Dermis microvascular lymphatic vessel endothelial cell (primary cell): ENCODE data around the gene PDIA4. TPM values are rescaled to one million over a fixed set of nuclear protein-coding genes. Genes with fewer than 3 reads are reported as not detected.
A peak's percentile ranks its signal among the peaks of the same experiment; 100 is the strongest.

Source experiments
- DNase-seq, 2 donors: peaks; one replicate each; pipeline versions ENCODE4 v3.0.0 to v3.0.0-alpha.2; 2010; ENCODE audit warnings: low read depth in 2 of 2
- total RNA-seq: library from RNA; depleted of rRNA; stranded (reverse); fragments of >200 nt; gene quantifications from 2 replicates; pipeline ENCODE4 v1.2.1, GENCODE V29; 2014

The PDIA4 gene
- total RNA-seq, 1 donor from 2014 or later = 239 TPM

GRCh38 chr7:148972375-148972774 is 55.9 kb downstream of the PDIA4 start:
- no peak for DNase-seq

- no peak for DNase-seq
Measured at GRCh38 chr7:148967602-148968001, 60.7 kb downstream of the PDIA4 start.

- DNase-seq = no peak
Measured at GRCh38 chr7:148967032-148967372, 61.3 kb downstream of the PDIA4 start.

GRCh38 chr7:148964483-148965267 is 63.6 kb downstream of the PDIA4 start:
- no peak for DNase-seq

GRCh38 chr7:148963583-148964482 is 64.5 kb downstream of the PDIA4 start:
- DNase-seq = peak in 1 of 2 donors; percentile 19

GRCh38 chr7:148962823-148963582 is 65.3 kb downstream of the PDIA4 start:
- DNase-seq = peak; percentile 58 to 75

GRCh38 chr7:148962440-148962822 is 65.9 kb downstream of the PDIA4 start:
- DNase-seq = no peak

GRCh38 chr7:148959726-148960125 is 68.6 kb downstream of the PDIA4 start:
- DNase-seq = no peak

- DNase-seq = no peak
Measured at GRCh38 chr7:148958061-148958460, 70.2 kb downstream of the PDIA4 start.

- DNase-seq = no peak
Measured at GRCh38 chr7:148954766-148955165, 73.5 kb downstream of the PDIA4 start.

- DNase-seq = no peak
Measured at GRCh38 chr7:148953676-148954075, 74.6 kb downstream of the PDIA4 start.

Other genes starting within 250 kb of the PDIA4 start
- gene EZH2, start 144.2 kb downstream of the PDIA4 start, total RNA-seq = 8.5 and 11.8 TPM in 2 replicates
- gene ZNF786, start 62.2 kb upstream of the PDIA4 start, total RNA-seq = 4.9 and 7.3 TPM in 2 replicates
- gene ZNF425, start 97.8 kb upstream of the PDIA4 start, total RNA-seq = 1.5 and 2.5 TPM in 2 replicates
- gene ZNF398, start 118.9 kb upstream of the PDIA4 start, total RNA-seq = 5.0 and 7.2 TPM in 2 replicates
- 22.9 and 27.1 TPM in 2 replicates for gene ZNF282, start 167.0 kb upstream of the PDIA4 start, total RNA-seq
- gene ZNF212, start 211.1 kb upstream of the PDIA4 start, total RNA-seq = 2.8 and 4.2 TPM in 2 replicates
- gene ZNF783, start 233.7 kb upstream of the PDIA4 start, total RNA-seq = 3.1 and 4.2 TPM in 2 replicates